GM12872 (cell line): Measurements from ENCODE around the gene FRMD7.

ENCODE experiments used
- TF ChIP-seq, protein P1 (sequence below): IDR thresholded peaks from 3 replicates; pipeline ENCODE4 v1.5.1; 2011; ENCODE audit warnings: low read depth, mild to moderate bottlenecking, low read length, moderate library complexity; ENCODE audit not compliant: insufficient read depth

FRMD7 gene

DNA sequence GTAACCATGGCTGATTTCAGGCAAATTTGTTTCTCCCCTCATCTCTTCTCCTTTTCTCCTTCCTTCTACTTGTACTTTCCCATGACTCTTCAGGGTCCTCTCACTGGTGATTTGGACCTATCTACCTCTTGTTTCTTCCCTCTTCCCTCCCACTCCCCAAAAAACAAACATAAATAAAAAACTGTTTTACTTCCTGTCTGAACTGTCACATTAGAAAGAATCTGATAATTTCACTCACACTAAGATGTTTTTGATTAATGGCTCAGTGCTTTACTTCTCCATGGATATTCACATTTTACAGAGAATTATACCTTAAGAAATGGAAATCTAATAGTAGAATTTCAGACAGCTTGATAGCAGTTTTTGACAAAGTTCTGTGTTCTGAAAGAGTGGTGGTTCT, 97.6 kb downstream of the FRMD7 start:
- TF ChIP-seq, protein P1, sequence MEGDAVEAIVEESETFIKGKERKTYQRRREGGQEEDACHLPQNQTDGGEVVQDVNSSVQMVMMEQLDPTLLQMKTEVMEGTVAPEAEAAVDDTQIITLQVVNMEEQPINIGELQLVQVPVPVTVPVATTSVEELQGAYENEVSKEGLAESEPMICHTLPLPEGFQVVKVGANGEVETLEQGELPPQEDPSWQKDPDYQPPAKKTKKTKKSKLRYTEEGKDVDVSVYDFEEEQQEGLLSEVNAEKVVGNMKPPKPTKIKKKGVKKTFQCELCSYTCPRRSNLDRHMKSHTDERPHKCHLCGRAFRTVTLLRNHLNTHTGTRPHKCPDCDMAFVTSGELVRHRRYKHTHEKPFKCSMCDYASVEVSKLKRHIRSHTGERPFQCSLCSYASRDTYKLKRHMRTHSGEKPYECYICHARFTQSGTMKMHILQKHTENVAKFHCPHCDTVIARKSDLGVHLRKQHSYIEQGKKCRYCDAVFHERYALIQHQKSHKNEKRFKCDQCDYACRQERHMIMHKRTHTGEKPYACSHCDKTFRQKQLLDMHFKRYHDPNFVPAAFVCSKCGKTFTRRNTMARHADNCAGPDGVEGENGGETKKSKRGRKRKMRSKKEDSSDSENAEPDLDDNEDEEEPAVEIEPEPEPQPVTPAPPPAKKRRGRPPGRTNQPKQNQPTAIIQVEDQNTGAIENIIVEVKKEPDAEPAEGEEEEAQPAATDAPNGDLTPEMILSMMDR = no peak
